Measurements from ENCODE around the gene NFKBIA.

Gene NFKBIA

DNA sequence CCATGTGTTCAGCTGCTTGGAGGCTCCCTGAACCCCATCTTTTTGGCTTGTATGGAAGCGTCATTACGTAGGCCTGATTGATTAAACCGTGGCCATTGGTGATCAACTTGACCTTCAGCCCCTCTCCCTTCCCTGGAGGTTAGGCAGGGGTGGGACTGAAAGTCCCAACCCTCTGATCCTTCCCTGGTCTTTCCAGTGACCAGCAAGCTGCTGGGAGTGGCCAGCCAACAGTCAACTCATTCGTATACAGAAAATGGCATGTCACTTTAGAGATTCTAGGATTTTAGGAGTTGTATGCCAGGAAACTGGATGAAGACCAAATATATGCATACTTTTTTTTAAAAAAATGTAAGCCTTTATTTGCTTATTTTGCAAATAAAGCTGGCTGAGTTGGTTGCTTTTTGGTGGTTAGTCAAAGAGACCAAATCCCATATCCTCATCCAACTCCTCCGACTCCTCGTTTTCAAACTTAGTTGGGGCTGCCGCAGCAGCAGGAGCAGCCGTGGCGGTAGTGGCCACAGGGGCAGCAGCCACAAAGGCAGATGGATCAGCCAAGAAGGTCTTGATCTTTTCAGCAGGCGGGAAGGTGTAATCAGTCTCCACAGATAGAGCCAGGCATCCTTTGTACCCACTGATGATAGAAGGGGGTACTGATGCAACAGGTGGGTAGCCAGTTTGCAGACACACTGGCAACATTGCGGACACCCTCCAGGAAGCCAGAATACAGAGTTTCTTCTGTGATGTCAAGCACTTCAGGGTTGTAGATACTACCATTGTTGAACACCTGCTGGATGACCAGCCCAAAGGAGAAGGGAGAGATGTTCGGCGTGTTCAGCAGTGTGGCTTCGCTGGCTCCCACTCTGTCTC is 16.6 kb downstream of the NFKBIA start:
- H3K27ac ChIP-seq, result no peak overlapping the region
- no peak for TF ChIP-seq ZFX (IDR thresholded peaks at IDR 0.05)
- TF ChIP-seq, protein P1, sequence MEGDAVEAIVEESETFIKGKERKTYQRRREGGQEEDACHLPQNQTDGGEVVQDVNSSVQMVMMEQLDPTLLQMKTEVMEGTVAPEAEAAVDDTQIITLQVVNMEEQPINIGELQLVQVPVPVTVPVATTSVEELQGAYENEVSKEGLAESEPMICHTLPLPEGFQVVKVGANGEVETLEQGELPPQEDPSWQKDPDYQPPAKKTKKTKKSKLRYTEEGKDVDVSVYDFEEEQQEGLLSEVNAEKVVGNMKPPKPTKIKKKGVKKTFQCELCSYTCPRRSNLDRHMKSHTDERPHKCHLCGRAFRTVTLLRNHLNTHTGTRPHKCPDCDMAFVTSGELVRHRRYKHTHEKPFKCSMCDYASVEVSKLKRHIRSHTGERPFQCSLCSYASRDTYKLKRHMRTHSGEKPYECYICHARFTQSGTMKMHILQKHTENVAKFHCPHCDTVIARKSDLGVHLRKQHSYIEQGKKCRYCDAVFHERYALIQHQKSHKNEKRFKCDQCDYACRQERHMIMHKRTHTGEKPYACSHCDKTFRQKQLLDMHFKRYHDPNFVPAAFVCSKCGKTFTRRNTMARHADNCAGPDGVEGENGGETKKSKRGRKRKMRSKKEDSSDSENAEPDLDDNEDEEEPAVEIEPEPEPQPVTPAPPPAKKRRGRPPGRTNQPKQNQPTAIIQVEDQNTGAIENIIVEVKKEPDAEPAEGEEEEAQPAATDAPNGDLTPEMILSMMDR (conservative IDR thresholded peaks at IDR 0.05), result no peak

DNA sequence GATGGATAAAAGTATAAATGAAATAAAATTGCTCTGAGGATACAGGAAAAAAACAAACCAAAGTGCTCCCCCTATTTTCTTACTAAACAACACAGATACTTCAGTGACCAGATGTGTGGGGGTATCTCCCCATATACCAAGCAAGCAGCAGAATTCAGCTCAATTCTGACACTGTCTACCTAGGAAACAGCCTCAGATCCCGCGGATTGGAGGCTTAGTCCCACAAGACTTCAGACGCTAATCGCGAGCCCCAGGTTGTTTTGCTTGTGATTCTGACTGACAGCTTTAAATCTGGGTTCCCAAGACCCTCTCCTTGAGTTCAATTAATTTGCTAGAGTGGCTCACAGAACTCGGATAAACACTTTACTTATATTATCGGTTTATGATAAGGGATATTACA is 17.3 kb downstream of the NFKBIA start:
- H3K27ac ChIP-seq, result no peak overlapping the region
- TF ChIP-seq, protein P1 (conservative IDR thresholded peaks at IDR 0.05), result no peak
- TF ChIP-seq ZFX (IDR thresholded peaks at IDR 0.05), result no peak

DNA sequence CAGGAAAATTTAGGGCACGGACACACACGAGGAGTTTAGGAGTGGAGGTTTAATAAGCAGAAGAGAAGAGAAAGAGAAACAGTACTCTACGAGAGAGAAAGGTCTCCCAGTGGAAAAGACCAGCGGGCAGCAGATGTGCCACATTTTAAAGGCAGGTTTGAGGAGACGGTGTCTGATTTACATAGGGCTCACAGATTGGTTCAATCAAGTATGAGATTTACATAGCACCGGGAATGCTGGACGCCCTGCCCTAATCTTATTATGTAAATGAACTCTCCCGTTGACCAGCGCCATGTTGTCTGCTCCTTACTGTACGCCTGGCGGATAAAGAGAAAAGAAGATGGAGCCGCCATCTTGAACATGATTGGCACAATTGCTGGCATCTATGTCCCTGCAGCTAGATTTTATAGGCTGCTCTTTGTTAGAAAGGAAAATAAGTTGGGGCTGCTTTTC is 17.9 kb downstream of the NFKBIA start:
- no peak overlapping the region for H3K27ac ChIP-seq

DNA sequence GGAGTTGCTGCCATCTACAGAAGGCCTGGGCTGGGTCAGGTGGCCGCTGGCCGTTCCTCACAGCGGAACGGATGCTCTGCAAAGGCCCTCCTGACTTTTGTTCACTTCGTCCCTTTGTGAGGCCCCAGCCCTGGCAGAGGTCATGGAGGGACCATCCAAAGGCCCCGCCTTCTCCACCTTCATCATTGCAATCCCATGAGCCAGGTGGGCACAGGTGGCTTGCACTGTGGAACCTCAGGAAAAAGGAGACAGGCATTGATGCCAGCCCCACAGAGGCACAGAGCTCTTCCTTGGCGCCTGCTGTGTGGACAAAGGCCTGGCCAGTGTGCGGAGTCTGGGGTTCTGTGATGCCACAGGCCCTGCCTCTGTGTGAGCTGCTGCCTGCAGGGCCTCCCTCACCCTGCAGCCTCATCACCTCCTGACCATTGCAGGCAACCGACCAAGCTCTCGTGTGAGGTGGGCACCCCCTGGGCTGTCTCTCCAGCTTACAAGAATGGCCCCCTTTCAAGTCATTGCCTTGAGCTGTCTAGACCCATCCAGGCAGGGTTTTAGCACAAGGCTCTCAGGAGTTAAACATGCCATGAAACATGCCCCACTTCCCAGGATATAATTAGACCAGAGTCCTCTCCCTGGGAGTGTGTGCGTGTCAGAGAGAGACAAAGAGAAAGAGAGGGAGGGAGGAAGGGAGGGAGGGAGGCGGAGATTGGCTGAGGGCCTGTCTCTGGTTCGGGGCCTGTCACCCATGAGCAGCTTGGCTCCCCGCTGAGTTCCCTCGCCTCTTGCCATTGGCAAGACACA is 19.3 kb downstream of the NFKBIA start:
- TF ChIP-seq, protein P1 (conservative IDR thresholded peaks at IDR 0.05), result no peak
- TF ChIP-seq ZFX (IDR thresholded peaks at IDR 0.05), result peak; percentile 26; the same call in 1 of the 2 replicates
- H3K27ac ChIP-seq, result peak overlapping the region; percentile 54

More for the DNA sequence above, 17.9 kb downstream of the NFKBIA start:
- TF ChIP-seq, protein P1 (conservative IDR thresholded peaks at IDR 0.05), result no peak
- no peak for TF ChIP-seq ZFX (IDR thresholded peaks at IDR 0.05)

DNA sequence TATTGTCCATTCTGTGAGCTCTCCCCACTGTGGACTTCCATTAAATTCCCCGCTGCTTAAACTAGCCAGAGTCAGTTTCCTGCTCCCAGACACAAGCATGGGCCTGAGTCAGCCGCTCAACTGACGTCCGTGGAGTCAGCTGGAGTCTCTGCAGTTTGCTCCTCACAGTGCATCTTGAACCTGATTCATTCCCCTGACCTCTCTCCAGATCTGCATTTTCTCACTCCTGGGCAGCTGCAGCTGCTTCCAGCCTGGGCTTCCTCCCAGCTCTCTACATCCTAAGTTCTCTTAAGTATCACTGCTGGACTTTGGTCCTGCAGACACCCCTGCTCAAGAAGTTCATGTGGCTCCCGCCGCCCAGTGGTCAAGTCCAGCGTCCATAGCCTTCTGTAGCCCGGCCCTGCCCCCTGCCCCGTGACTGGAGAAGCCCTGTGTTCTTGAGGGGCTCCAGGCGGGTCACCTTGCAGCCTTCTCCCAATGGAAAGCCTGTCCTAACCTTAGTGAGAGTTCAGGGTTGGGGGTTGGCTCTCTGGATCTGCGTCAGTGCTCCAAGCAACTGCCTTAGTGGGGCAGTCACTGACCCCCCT is 20.0 kb downstream of the NFKBIA start:
- TF ChIP-seq ZFX (IDR thresholded peaks at IDR 0.05), result no peak
- TF ChIP-seq, protein P1 (conservative IDR thresholded peaks at IDR 0.05), result no peak
- peak overlapping the region; percentile 54 for H3K27ac ChIP-seq

DNA sequence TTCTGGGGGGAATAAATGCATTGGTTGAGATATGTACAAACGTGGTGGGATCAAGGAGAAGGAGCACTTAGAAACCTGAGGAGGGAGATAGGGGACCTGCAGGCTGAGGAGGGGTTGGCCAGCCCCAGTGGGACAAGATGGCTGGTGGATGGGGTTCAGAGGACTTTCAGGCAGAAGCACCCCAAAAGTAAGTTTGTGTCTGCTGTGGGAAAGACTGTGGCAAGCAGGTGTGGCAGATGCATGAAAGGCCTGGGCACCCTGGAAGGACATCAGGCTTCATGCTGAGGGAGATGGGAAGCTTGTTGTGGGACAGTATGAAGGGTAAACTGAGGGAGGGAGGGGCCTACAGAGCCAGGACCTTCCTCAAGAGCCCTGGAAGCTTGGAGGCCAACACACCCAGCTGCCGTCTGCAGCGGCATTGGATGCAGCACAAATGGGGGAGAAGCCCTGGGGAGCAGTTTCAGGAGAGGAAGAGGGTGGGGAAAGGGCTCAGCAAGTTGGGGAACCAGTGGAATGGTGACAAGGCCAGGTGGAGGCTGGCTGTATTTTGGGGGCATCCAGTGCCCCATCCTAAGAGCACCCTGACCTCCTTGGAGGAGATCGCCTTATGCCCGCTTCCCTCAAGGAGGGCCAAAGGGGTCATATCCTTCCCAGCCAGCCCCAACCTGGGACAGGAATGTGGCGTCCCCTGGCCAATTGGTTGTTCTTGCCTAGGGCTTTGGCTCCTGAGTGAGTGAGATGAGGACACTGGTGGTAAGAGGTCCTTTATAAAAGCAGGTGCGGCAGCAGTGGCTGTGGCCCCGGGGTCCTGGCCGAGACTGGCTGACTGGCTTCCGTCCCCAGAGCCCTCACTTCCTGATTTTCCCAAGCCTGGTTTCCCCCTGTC is 20.7 kb downstream of the NFKBIA start:
- TF ChIP-seq, protein P1 (conservative IDR thresholded peaks at IDR 0.05), result no peak
- no peak for TF ChIP-seq ZFX (IDR thresholded peaks at IDR 0.05)
- peak overlapping the region; percentile 54; the same call in 1 of the 2 replicates for H3K27ac ChIP-seq

Data from C4-2B (cell line).